Measurements from ENCODE around the gene TMEM196. TPM values are rescaled to one million over a fixed set of nuclear protein-coding genes. Genes with fewer than 3 reads are reported as not detected.
"Not testable (repeated sequence)": the region's sequence is repeated elsewhere in the genome, so short reads cannot be mapped to it uniquely, and the experiment has no call there.

TMEM196 gene
- total RNA-seq, 1 donor from 2014 or later, result 10.1 TPM

DNA sequence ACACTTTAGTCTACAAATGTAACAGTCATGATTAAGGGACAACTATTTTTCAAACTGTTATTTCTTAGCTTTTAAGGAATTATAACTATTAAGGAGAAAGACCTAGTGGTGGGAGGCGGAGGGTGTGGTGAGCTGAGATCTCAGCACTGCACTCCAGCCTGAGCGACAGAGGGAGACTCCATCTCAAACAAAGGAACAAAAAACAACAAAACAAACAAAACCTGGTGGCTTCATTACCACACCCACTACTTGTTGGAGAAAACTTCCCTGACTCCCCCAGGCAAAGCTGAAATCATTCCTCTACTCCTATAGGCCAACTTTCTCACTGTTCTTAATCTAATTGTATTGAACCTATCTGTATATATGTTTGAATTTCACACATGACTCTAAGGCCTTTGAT, 67.8 kb downstream of the TMEM196 start:
- no peak for DNase-seq

DNA sequence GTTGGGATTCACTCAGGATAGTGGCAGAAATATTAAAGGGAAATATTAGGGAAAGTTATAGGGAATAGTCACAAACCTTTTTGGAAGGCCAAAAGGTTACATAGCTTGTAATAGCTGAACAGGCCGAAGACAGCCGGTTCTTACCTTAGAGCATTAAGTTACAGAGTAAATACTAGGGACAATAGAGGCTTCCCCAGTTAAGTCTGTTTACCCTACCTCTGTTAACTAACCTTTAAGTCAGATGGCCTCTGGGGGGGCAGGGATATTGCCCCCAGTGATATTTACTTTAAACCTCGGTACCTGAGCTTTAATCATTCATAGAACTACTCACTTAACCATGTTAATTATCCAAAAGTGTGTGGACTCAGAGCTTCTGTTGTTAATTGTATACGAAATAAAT, 71.9 kb downstream of the TMEM196 start:
- DNase-seq, result no peak

DNA sequence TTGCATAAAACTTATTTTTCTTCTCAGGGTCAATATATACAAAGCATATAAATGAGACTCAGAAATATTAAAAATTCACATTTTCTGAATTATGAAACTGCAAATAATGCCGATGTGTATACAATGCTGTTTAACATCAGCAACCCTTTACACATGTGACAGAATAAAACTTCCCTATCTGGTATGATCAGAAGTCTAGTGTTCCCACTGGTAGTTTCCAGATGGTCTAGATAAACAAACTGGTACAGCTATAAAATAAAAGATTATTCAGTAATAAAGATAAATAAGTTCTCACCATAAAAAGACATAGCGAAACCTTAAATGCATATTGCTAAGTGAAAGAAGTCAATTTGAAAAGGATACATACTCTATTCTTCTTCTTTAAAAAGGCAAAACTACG, 72.5 kb downstream of the TMEM196 start:
- DNase-seq, result no peak

DNA sequence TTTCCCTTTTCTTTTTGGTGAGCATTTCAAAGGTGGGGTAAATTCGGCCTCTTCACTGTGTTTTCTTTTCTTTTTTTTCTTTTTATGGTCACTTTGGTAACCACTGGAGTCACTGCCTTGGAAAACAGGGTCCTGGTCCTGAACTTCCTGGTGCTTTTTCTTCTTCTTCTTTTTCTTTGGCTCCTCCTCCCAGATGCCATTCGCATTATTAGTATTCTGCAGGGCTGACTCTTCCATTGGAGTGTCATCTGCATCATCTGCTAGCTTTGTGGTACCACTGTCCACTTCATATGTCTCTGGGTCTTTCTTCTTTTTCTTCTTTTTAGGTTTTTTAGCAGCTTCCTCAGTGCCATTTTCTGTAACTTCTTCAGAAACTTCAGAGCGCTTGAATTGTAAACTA, 75.1 kb downstream of the TMEM196 start:
- no peak for DNase-seq

DNA sequence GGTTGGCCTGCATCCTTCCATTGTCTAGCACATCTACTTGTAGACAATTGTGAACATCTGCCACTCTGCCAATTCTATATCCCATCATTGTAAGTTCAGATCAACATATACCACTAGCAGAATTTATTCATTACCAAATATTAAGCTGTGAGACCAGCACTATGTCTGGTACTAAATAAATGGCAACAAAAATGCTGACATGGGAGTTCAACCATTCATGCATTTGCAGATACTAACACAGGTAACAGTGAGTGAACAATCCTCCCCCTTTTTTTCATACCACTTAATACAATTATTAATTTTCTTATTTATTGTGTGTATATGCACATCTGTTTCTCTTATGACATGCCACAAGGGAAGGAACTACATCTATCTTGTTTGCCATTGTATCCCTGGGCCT, 76.5 kb downstream of the TMEM196 start:
- DNase-seq, result no peak

DNA sequence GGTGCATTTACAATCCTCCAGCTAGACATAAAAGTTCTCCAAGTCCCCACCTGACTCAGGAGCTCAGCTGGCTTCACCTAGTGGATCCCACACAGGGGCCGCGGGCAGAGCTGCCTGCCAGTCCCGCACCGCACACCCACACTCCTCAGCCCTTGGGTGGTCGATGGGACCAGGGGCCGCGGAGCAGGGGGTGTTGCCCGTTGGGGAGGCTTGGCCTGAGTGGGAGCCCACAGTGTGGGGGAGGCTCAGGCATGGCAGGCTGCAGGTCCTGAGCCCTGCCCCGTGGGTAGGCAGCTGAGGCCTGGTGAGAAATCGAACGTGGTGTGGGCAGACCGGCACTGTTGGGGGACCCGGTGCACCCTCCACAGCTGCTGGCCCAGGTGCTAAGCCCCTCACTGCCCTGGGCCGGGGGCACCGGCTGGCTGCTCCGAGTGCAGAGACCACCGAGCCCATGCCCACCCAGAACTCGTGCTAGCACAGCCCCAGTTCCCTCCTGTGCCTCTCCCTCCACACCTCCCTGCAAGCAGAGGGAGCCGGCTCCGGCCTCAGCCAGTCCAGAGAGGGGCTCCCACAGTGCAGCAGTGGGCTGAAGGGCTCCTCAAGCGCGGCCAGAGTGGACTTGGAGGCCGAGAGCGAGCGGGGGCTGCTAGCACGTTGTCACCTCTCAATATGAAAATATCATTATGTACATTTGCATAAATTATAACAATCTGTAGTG, 81.1 kb downstream of the TMEM196 start:
- no peak for DNase-seq

DNA sequence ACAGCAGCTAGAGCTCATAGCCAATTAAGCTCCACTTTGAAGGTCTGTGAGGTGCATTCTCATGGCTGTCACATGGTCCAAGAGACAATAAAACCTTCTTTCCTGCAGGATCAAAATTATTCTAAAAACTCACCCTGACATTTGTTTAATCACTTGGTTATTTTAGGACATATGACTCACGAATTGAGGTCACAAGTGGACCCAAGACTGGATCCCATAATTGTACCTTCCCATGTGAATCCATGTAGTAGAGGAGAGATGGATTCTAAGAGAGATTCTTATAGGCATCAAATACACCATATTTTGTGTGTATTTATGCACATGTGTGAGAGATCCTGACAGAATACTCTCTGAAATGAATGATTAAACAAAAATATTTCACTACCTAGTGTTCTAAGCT, 82.7 kb downstream of the TMEM196 start:
- DNase-seq, result no peak

DNA sequence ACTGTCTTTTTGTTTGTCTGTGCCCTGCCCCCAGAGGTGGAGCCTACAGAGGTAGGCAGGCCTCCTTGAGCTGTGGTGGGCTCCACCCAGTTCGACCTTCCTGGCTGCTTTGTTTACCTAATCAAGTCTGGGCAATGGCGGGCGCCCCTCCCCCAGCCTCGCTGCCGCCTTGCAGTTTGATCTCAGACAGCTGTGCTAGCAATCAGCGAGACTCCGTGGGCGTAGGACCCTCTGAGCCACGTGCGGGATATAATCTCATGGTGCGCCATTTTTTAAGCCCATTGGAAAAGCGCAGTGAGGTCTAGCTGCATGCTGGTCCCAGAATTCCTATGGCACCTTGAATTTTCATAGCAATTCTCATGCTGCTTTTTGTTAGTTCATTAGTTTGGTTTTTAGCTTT, 84.3 kb downstream of the TMEM196 start:
- not testable (repeated sequence) for DNase-seq

DNA sequence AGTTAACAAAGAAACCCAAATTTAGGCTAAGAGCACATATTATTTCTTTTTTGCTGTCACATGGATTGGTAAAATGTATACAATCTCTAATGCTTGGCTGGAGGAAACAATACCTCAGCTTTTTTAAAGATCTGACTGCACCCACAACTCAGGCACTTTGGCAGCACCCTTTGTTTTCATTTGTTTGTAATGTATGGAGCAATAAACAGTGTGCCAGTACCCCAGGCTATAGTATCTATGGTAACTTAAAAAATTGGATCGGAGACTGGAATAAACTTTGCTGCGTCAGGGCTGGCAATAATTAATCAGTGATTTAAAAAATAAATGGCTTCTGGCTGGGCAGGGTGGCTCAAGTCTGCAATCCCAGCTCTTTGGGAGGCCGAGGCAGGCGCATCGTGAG, 91.8 kb downstream of the TMEM196 start:
- DNase-seq, result no peak

DNA sequence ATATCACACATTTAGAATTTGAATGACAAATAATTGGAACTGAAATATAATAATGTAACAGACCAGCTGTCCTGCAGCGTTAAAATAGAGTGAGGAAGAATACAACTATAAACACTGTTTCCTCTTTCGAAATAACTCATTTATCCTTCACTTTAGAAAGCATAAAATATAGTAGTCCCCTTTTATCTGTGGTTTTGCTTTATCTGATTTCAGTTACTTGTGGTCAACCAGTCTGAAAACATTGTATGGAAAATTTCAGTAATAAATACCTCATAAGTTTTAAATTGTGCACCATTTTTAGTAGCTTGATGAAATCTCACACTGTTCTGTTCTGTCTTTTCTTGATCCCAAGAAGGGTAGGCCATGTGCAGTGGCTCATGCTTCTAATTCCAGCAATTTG, 96.2 kb downstream of the TMEM196 start:
- DNase-seq, result no peak

DNA sequence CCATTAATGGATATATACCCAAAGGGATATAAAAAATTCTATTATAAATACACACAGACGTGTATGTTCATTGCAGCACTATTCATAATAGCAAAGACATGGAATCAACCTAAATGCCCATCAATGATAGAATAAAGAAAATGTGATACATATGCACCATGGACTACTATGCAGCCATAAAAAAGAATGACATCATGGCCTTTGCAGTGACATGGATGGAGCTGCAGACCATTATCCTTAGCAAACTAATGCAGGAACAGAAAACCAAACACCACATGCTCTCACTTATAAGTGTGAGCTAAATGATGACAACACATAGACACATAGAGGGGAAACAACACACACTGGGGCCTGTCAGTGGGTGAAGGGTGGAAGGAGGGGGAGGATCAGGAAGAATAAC, 97.6 kb downstream of the TMEM196 start:
- no peak for DNase-seq

DNA sequence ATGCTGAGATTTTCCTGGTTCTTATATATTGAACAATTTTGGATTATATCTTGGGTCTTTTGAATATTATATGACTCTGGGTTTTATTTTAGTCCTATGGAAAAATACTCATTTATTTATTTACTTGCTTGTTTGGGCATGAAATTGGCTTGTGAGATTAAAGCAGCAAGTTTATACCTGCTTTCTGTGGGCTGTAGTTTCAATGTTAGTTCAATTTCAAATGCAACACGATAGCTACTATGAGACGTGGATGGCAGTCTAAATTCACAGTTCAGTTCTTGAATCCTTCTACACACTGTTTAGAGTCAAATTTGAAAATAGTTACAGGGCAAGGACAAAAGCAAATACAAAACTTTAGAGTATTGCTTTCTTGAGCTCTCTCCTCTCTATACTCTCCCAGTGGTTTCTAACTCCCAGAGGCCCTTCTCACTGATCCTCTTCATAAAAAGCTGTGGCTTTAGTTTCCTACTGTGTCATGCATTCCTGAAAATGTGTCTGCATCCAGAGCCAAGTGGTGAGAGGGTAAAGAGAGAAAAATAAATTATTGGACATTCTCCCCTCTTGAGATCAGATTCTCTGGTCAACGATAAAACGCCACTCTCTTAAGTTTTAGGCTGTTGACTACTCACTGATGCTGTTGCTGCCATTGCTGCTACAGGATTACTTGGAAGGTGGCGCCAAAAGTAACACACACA, 99.0 kb downstream of the TMEM196 start:
- no peak for DNase-seq

DNA sequence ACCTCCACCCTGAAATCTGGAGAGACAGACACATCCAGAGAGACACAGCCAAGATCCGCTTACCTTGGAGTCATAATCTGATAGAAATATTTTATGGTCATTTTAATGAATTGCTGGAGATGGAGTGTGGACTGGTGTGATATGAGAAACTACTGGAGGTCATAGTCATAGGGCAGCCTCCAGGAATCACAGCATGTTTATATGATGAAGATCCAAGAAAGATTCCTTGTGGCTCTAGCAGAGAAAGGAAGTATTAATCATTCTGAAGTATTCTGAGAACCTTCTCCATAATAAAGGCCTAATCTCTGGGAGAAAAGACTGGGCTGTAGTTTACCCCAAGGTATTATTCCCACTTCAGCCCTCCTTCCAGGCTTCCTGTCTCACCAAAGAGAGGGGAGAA, 102.6 kb downstream of the TMEM196 start:
- DNase-seq, result no peak

Small RNAs within 50 kb of the gene (small RNA-seq; reads per million reads assigned to genes)
- not detected for gene MIR3146

Other genes with a start within 250 kb of the TMEM196 start
- gene POLR1F, start 64.6 kb downstream of the TMEM196 start, total RNA-seq, result 17.8 TPM